BJ (cell line): Measurements from ENCODE around the gene TSHZ2. TPM values are rescaled to one million over a fixed set of nuclear protein-coding genes. Genes with fewer than 3 reads are reported as not detected.
"Not testable (repeated sequence)": the region's sequence is repeated elsewhere in the genome, so short reads cannot be mapped to it uniquely, and the experiment has no call there.

Source experiments
- CTCF ChIA-PET: fragments of 350-600 bp; formaldehyde crosslinking; extraction: SDS; loops from one replicate; lab custom pipeline; 2021; ENCODE audit warnings: antibody characterized with exemption, inconsistent platforms; lab: Yijun Ruan, JAX
- POLR2A ChIA-PET: fragments of 300-600 bp; sonication (Branson Sonifier 250); formaldehyde crosslinking; extraction: SDS; loops from one replicate; lab custom pipeline; 2021; ENCODE audit warnings: antibody characterized with exemption; lab: Charles Lee
- DNase-seq: peaks from one replicate; pipeline ENCODE4 v3.0.0-alpha.2; 2011; ENCODE audit warnings: low read depth
- H3K27me3 ChIP-seq: 2 replicates; pipeline ENCODE4 v1.6.0; 2011; ENCODE audit warnings: low read length; ENCODE audit not compliant: control insufficient read depth, insufficient read depth
- H3K36me3 ChIP-seq: 2 replicates; pipeline ENCODE4 v1.5.1; 2011; ENCODE audit warnings: low read length; ENCODE audit not compliant: control insufficient read depth, insufficient read depth
- H3K4me3 ChIP-seq: 2 replicates; pipeline ENCODE4 v1.5.1; 2011; ENCODE audit warnings: low read depth, mild to moderate bottlenecking, control low read depth, low read length
- CTCF ChIP-seq: IDR thresholded peaks from 2 replicates; pipeline ENCODE4 v1.5.1; 2011; ENCODE audit warnings: low read depth, mild to moderate bottlenecking, control low read depth, inconsistent platforms, low read length, moderate library complexity; ENCODE audit not compliant: insufficient read depth
- polyA plus RNA-seq: library from polyadenylated mRNA; depleted of rRNA; stranded (reverse); fragments of >200 nt; gene quantifications from 2 replicates; pipeline ENCODE4 v1.2.3, GENCODE V29; 2011

Gene TSHZ2
- polyA plus RNA-seq, 1 experiment: not detected

- DNase-seq: no peak
- ChIA-PET POLR2A (no interaction called here), CTCF (no interaction called here)
- Histone ChIP-seq H3K4me3 (no peak overlapping the region), H3K27me3 (no peaks in the 10 kb centered on the region), H3K36me3 (no peaks in the 10 kb centered on the region)
- TF ChIP-seq CTCF: no peak
Observed at GRCh38 chr20:53434662-53435061, 462.5 kb downstream of the TSHZ2 start.

GRCh38 chr20:53436927-53437326, 464.8 kb downstream of the TSHZ2 start:
- H3K27me3 ChIP-seq, H3K4me3 ChIP-seq, CTCF ChIA-PET, POLR2A ChIA-PET, DNase-seq, H3K36me3 ChIP-seq: not testable (repeated sequence)

DNA sequence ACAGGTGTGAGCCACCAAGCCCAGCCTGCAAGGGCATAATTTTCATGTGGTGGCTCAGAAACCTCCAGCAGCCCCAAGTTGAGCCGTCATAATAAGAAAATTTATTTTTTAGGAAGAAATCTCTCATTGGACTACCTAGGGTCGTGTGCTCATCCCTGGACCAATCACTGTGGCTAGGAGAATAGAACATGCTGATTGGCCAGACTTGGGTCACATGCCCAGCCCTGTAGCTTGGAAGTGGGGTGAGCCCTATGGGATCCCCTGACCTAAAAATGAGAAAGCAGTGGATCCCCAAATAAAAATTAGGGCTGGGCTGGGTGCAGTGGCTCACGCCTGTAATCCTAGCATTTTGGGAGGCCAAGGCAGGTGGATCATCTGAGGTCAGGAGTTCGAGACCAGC, 466.2 kb downstream of the TSHZ2 start:
- TF ChIP-seq CTCF: no peak
- H3K4me3 ChIP-seq: no peak overlapping the region
- no peak for DNase-seq
- POLR2A ChIA-PET: no interaction called here
- CTCF ChIA-PET: no interaction called here
- no peaks in the 10 kb centered on the region for H3K27me3 ChIP-seq
- no peaks in the 10 kb centered on the region for H3K36me3 ChIP-seq

DNA sequence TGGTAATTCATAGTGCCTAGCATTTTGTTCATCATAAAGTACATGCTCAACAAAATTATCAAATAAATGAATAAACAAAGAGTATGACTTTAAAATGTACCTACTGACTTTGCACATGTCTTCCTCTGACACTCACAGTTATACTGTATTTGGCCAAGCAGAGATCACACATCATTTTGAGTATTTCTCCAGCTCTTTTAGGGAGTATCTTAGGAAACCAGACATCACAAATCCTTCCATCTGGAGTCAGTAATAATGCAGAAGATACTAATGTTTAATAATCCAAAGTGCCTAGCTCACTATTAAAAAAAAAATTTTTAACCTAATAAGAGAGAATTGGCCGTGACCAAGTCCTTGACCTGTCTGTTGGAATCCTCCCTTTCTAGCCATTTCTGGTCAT, 466.9 kb downstream of the TSHZ2 start:
- ChIA-PET POLR2A (no interaction called here), CTCF (no interaction called here)
- no peak for TF ChIP-seq CTCF
- no peak for DNase-seq
- H3K4me3 ChIP-seq: no peak overlapping the region
- H3K27me3 ChIP-seq: no peaks in the 10 kb centered on the region
- no peaks in the 10 kb centered on the region for H3K36me3 ChIP-seq

DNA sequence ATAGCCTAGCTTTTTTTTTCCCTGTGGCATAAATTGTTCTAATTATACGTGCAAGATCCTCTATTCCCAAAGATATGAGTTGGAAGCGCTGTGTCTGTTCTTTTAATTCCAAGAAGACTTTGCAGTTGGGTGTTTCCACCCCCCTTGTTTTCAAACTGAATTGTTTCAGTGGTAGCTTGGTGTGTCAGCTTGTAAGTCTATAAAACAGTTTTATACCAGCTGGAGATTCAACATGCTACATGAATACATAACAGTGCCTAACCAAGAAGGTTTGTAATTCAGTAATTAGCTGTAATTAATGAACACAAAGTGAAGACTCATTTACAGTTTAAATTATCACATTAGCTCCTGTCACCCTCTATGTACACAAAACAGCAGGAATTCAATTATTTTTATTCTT, 467.5 kb downstream of the TSHZ2 start:
- no peak for DNase-seq
- Histone ChIP-seq H3K27me3 (no peaks in the 10 kb centered on the region), H3K36me3 (no peaks in the 10 kb centered on the region), H3K4me3 (no peak overlapping the region)
- ChIA-PET POLR2A (no interaction called here), CTCF (no interaction called here)
- TF ChIP-seq CTCF: no peak

DNA sequence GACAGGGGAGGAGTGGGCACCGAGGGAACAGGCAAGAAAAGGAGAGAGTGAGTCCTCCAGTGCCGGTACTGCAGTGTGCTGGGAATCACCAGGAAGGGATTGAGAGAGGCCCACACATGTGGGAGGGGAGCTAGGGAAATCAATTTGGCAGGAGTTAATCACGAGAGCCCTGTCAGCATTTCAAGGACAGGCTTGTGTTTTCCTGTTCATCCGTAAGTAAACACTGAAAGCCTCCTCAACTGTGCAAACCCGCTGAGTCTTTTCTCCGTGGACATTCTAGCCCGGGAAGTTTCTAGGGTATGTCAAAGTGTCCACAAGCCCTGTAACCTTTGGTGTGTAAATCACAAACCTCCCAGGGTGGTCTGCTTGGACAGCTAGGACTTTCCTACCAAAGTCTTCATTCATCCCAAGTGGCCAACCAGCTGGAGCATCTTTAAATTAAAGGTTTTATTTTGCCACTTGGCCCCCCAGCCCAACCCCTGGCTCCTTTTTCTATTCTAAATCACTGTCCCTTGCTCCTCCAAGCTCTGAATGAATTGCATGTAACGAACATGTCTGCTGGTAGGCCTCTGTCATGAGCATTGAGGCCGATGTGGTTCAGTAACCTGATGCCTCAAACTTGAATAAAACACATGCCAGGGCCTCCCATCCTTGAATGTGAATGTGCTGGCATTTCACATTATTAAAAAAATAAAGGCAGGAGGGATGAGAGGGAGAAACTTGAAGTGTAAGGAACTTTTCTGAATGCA, 472.4 kb downstream of the TSHZ2 start:
- DNase-seq: no peak
- ChIA-PET POLR2A (no interaction called here), CTCF (no interaction called here)
- Histone ChIP-seq H3K4me3 (no peak overlapping the region), H3K36me3 (no peaks in the 10 kb centered on the region), H3K27me3 (no peaks in the 10 kb centered on the region)
- no peak for TF ChIP-seq CTCF
